GM19023 (cell line): Measurements from ENCODE around the gene NSD1.
"Not testable (repeated sequence)": the region's sequence is repeated elsewhere in the genome, so short reads cannot be mapped to it uniquely, and the experiment has no call there.

Source experiments
- ATAC-seq: cut with Tn5 transposase; IDR thresholded peaks from one replicate; pipeline ENCODE4 v1.9.1; 2021; ENCODE audit warnings: mild to moderate bottlenecking, moderate library complexity; ENCODE audit not compliant: unreplicated experiment

NSD1 gene

DNA sequence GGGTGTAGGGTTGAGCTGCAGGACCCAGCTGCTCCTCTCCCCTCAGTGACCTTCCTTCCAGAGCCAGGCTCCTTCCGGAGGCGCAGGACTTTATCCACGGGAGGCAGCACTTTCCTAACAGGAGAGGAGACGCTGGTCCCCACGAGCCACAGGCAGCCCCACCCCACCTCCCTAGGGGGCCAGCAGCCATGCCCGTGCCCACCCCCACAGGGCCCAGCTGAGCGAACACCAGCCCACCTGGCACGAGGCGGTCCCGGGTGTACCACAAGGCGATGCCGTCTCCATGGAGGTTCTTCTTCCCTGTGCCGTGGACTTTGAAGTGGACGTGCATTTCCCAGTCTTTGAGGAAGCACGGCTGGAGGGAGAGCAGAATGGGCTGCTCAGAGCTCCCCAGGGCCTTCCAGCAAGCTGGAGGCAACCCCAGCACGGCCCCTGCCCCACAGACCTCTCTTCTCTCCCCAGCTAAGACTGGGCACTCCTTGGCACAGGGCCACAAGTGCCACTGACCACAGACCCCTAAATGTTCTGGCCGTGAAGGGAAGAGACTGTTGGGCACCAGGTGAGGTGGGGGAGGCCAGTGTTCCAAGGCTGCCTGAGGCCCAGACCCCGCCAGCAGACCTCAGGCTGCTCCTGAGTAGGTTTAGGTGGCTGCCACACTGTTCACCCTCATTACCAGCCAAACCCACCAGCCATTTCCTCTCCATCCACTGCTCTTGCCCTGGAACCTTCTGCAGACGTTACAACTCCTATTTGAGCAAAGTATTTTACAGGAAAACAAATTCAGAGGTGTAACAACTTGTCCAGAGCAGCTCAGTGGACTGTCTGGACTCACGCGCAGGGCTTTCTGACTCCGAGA is 204.9 kb downstream of the NSD1 start:
- no peak for ATAC-seq

DNA sequence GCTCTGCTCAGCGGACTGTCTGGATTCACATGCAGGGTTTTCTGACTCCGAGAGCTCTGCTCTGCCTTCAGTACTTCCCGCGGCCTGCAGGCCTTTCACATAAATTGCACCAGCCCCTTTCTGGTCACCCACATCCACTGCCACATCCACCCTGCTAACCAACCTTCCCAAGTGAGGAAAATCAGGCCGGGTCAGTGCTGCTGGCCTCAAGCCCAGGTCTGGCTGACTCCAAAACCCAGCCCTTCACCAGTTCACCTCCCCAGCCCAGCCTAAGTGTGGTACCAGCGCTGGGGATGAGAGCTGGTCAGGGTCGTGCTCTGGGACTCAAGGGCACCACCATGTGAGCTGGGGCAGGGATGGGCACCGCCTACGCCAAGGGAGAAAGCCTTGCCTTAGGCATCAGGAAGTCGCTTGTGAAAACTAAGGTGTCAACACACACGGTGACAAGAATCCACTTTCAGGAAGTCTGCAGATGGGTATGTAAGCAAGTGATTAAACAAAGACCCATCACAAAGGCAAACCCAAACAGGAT is 205.6 kb downstream of the NSD1 start:
- ATAC-seq, result no peak

DNA sequence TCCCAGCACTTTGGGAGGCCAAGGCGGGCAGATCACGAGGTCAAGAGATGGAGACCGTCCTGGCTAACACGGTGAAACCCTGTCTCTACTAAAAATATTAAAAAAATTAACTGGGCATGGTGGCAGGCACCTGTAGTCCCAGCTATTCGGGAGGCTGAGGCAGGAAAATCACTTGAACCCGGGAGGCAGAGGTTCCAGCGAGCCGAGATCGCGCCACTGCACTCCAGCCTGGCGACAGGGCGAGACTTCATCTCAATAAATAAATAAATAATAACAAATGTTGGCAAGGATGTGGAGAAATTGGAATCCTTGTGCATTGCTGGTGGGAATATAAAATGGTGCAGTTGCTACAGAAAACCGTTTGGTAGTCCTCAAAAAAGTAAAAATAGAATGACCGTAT is 209.4 kb downstream of the NSD1 start:
- ATAC-seq, result not testable (repeated sequence)

DNA sequence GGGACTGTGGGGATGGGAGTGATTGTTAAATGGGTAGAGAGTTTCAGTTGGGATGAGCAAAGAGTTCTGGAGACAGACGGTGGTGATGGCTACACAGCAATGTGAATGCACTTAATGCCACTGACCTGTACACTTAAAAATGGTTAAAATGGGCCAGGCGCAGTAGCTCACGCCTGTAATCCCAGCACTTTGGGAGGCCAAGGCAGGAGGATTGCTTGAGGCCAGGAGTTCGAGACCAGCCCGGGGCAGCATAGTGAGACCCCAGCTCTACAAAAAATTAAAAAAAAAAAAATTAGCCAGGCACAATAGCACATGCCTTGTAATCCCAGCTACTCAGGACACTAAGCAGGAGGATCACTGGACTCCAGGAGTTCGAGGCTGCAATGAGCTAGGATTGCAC is 210.2 kb downstream of the NSD1 start:
- no peak for ATAC-seq

DNA sequence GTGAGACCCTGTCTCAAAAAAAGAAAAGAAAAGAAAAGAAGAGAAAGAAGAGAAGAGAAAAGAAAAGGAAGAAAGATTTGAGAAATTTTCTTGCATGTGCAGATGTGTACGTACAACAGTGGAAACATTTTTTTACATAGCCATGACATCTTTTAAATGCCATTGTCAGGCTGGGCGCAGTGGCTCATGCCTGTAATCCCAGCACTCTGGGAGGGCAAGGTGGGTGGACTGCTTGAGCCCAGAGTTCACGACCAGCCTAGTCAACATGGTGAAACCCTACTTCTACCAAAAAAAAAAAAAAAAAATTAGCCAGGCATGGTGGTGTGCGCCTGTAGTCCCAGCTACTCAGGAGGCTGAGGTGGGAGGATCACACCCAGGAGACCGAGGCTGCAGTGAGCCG is 211.3 kb downstream of the NSD1 start:
- no peak for ATAC-seq

DNA sequence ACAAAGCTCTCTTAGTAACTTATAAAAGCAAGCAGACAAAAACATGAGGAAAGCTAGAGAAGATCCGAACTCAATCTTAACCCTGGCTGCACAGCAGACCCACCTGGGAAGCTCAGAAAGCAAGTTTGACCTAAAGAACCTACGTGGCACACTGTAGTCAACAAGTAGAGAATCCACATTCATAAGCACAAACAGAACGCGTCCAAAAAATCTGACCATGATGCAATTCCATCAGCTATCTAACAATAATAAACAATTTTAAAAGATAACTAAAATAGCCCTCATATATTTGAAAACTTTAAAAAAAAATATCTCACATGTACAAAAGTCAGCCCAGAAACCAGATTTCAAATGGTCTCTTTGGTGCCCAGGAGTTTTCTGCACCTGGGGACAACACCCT is 213.2 kb downstream of the NSD1 start:
- ATAC-seq, result no peak

DNA sequence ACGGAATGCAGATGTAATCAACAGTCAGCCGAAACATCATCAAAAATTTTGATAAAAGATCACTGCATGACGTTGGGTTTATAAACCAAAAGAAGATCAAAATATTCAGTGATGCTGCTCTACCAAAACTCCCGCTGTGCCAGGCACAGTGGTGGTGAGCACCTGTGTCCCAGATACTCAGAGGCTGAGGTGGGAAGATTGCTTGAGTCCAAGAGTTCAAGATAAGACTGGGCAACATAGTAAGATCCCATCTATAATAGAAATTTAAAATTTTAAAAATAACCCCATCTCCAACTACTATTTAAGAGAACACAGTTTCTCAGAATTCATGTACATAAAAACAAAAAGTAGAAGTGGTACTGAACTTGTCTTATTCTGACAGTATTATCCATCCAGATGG is 214.1 kb downstream of the NSD1 start:
- ATAC-seq, result no peak

DNA sequence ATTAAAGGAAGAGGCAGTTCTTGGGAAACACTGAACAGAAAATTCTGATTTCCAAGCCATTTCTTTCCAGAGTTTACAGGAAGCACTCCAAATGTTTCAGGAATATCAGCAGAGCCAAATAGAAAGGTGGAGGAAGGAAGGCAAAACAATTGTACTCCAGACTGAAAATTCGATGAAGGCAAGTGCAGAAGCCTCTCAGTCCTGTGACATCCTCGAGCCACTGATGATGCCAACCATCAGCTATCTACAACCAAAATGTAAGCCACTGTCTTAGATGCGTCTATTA is 215.7 kb downstream of the NSD1 start:
- ATAC-seq, result no peak

DNA sequence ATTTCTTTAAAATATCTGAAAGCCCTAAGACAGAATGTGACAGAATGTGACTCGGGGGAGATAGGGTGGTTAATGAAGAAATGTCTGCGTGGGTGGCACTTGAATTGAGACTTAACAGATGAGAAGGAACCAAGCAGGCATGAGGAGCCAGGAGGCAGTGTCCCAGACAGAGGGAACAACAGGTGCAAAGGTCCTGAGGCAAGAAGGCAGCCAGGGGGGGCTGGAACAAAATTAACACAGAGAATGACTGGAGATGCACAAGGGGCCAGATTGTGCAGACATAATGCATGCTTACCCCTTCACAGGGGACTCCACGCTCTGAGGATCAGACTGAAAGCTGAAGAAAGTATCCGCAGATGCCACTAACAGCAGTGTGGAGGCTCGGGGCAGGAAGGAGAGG is 216.2 kb downstream of the NSD1 start:
- ATAC-seq, result no peak
